ENCODE measurements around the gene SH3BP5.

DNA sequence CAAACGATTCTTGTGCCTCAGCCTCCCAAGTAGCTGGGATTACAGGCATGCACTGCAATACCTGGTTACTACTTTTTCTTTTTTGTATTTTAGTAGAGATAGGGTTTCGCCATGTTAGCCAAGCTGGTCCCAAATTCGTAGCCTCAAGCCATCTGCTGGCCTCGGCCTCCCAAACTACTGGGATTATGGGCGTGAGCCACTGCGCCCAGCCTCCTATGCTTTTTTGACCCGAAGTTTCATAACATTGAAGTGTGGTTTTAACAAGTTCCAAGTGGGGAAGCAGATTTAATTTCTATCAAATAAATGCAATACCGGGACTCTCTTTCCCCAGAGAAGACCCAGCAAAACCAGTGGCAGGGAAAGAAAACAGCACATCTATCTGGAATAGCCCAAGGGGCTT lies 13.7 kb downstream of the SH3BP5 start:
- TF ChIP-seq, protein P1, sequence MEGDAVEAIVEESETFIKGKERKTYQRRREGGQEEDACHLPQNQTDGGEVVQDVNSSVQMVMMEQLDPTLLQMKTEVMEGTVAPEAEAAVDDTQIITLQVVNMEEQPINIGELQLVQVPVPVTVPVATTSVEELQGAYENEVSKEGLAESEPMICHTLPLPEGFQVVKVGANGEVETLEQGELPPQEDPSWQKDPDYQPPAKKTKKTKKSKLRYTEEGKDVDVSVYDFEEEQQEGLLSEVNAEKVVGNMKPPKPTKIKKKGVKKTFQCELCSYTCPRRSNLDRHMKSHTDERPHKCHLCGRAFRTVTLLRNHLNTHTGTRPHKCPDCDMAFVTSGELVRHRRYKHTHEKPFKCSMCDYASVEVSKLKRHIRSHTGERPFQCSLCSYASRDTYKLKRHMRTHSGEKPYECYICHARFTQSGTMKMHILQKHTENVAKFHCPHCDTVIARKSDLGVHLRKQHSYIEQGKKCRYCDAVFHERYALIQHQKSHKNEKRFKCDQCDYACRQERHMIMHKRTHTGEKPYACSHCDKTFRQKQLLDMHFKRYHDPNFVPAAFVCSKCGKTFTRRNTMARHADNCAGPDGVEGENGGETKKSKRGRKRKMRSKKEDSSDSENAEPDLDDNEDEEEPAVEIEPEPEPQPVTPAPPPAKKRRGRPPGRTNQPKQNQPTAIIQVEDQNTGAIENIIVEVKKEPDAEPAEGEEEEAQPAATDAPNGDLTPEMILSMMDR (IDR thresholded peaks at IDR 0.05) = no peak
- TF ChIP-seq POLR2A (IDR thresholded peaks at IDR 0.05) = no peak

All from thyroid gland (tissue), 4 donors.